T-helper 1 cell (primary cell): ENCODE data around the gene PTPN14.
"Not testable (repeated sequence)": the region's sequence is repeated elsewhere in the genome, so short reads cannot be mapped to it uniquely, and the experiment has no call there.

Experiments used
- DNase-seq, 5 donors: peaks; one replicate each; pipeline ENCODE4 v3.0.0-alpha.2; 2012 to 2020

The PTPN14 gene

DNA sequence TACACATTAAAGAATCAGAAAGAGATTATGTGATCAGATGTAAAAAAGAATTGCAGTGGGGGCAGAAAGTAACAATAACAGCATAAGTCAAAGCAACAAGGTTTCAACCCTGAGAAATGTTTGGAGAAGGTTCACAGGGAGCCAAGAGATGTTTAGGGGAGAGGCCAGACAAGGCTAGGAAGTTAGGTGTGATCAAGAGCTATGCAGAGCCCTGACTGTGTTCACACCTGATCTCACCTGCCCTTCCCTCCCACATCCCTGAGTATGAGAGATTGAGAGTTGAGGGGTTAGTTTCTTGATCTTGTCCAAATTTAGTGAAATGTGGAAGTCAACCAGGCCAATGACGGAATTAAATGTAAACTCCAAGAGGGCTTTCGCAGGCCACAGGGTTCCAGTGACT lies 10.2 kb downstream of the PTPN14 start:
- no peak for DNase-seq

DNA sequence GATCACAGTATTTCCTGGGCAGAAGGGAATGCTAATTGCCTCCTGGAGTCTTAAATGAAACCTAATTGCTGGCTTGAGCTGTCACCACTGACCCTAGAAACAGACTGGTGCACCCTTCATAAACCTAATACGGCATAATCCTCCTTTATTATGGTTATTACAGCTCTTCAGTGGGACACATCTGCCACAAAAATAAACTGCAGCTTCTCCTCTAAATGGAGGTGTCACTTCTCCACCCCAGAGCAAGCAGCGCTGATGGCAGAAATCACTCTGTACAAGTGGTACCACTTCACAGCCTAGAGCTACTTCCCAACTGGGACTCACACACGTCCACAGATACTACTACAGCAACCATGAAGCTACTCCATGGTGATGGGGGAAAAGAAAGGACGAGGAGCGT lies 11.1 kb downstream of the PTPN14 start:
- no peak for DNase-seq

DNA sequence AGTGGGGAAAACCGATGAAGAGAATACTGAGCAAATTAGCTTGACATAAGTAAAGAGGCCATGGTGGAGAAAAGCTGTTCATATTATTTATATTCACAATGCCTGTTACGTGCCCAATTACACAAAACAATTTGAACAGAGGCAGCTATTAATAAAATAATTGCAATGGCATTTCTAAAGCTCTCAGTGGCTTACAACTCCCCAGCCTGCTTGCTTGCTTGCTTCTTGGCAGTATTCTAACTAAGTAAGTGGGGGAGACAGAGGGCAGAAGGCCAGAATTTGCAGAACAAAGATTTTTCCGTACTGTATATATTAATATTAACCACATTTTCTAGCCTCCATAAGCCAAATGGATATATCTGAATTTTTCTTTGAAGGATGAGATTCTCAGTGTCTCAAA lies 12.9 kb downstream of the PTPN14 start:
- no peak for DNase-seq

DNA sequence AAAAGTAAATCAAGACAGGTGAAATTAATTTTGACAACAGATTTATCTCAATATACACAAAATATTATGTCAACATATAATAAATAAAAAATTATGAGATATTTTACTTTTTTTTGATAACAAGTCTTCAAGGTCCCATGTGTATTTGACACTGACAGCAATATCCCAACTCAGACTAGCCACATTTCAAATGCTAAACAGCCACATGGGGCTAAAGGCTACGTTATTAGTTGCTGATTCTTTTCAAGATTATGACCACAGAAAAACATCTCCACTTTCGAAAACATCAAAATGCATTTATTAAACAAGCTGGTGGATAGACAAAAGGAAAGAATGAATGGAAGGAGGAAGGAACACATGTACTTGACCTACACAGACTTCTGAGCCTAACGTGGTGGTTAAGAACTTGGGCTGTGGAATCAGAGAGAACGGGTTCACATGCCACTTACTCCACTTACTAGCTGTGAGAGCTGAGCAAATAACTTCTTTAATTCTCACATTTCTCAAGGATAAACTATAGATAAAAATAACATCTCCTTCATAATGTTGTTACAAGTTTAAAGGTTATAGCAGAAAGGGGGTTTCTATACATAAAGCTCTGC lies 13.4 kb downstream of the PTPN14 start:
- DNase-seq: no peak

DNA sequence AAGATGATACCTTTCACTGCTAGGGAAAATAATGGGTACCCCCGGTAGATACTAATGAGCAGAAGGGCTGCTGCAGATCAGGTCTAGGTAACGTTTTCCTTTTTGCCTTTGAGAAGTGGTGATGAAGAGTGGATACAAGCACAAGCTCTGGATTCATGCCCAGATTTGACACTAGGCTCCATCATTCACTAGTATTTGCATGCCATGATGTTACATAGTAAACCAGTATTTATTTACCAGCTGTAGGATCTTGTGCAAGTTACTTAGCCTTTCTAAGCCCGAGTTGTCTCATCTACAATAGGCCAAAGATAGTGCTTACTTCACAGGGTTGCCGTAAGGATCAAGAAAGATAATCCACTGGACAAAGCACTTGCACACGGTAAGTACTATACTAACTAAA lies 14.2 kb downstream of the PTPN14 start:
- no peak for DNase-seq

DNA sequence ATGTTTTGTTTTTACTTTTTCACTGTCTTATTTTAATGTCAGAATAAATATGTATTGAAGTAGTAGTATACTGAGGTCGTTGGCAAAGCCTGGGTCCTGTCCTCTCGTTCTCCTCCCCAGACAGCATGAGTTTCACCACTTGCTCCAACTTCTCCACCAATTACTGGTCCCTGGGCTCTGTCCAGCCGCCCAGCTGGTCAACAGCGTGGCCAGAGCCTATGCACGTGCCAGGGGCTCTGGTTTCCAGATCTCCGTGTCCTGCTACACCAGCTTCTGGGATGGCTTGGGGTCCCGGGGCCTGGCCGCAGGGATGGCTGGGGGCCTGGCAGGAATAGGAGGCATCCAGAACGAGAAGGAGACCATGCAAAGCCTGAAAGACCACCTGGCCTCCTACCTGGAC lies 19.3 kb downstream of the PTPN14 start:
- DNase-seq: no peak

DNA sequence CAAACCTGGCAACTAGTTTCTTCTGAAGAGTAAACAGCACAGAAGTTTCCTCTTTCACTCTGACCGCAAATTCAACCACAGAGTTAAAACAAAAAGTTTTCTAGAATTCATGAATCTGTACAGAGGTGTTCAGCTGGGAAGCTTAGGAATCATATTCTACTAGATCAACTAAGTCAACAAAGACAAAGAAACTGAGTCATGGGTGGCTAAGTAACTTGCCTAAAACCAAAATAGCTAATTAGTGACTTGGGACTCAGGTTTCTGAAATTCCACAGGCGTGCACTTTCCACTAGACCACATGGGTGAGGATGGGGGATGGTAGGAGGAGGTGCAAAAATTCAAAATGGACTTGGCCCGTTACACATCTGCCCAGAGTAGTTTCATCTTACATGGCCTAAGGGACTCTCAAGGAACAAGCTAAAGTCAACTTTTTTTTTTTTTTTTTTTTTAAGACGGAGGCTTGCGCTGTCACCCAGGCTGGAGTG lies 25.8 kb downstream of the PTPN14 start:
- DNase-seq: no peak

DNA sequence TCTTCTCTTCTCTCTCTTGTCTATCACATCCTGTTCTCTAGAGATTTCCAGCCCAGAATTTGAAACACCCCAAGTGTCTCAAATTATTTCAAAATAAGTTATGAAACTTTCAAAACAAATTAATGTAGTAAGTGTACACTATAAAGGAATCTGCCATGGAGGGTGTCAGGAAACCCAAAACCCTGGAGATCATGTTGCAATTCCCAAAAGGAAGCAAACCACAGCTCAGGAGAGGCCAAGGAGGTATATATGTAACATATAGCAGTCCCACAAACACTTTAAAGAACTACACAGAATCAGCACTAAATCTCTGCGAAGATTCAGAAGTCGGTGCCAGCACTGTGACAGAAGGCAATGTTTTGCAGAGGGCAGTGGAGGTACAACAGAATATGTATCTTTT lies 26.6 kb downstream of the PTPN14 start:
- no peak for DNase-seq

DNA sequence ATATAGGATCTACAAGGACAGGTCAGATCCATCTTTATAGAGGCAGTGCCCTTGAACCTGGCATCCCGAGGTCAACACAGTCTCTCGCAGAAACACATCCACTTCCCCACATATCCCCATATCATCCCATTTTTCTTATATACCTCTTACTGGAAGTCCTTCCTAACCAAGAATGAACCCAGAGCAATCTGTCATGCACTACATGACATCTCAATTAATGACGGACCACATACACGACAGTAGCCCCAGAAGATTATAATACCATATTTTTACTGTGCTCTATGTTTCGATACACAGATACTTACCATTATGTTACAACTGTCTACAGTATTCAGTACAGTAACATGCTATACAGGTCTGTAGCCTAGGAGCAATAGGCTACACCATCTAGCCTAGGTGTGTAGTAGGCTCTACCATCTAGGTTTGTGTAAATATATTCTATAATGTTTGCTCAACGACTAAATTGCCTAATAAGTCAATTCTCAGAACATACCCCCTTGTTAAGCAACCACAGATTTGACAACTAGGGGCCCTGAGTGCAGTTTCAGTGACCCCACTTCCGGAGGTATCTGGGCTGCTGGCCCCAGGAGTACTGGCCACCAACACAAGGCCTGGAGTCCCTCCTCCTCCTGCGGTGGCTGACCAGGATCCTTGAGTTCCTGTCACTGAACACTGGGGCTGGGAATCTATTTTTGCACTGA lies 28.1 kb downstream of the PTPN14 start:
- no peak for DNase-seq

DNA sequence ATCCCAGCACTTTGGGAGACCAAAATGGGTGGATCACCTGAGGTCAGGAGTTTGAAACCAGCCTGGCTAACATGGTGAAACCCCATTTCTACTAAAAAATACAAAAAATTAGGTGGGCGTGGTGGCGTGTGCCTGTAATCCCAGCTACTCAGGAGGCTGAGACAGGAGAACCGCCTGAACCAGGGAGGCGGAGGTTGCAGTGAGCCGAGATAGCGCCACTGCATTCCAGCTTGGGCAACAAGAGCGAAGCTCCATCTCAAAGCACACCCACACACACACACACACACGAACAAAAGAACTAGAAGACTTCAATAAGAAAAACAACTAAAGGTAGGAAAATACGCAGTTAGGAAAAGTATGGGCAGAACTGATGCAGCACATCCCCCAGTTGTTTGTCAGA lies 29.9 kb downstream of the PTPN14 start:
- DNase-seq: not testable (repeated sequence)

DNA sequence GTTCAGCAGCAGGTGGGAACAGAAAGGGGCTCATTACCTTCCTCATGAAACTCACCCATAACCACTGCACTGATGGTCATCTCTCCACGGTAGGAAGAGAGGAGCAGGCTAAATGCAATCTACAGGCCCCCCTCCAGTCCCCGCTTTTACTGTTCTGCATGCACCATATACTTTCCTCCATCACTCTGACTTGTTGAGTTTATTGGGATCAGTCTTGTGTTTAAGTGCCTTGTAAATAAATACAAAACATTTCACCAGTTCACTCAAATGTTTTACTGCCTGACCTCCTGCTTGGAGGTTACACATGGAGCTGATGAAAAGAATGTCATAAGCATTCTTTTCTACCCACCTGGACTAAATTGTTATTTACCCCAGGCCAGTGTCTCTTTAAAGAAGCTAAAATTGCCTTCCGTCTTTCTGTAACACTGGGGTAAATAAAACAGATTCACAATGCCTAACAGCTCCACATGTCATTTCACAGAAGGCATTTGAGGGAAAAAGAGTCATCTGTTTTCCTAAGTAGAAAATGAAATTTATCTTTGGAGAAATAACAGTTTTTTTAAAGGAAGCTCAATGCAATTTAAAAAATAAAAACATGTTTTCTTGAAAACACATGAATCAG lies 30.7 kb downstream of the PTPN14 start:
- DNase-seq: no peak

DNA sequence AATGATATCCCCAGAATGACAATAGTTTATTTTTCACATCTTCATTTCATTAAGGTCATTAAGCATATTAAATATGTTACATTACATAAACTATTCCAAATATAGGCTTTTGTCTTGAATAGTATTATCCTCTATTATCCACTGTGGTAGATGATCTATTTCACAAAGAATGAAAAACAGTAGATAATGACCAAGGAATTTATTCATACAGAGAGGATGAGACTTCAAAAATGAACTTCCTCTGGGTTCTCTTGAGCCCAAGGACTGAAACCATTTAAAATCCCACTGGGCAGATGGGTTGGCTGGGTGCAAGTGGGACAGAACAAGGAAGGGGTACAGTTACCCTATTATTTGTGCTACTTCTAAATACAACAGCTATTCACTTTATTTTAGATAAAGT lies 33.0 kb downstream of the PTPN14 start:
- no peak for DNase-seq

DNA sequence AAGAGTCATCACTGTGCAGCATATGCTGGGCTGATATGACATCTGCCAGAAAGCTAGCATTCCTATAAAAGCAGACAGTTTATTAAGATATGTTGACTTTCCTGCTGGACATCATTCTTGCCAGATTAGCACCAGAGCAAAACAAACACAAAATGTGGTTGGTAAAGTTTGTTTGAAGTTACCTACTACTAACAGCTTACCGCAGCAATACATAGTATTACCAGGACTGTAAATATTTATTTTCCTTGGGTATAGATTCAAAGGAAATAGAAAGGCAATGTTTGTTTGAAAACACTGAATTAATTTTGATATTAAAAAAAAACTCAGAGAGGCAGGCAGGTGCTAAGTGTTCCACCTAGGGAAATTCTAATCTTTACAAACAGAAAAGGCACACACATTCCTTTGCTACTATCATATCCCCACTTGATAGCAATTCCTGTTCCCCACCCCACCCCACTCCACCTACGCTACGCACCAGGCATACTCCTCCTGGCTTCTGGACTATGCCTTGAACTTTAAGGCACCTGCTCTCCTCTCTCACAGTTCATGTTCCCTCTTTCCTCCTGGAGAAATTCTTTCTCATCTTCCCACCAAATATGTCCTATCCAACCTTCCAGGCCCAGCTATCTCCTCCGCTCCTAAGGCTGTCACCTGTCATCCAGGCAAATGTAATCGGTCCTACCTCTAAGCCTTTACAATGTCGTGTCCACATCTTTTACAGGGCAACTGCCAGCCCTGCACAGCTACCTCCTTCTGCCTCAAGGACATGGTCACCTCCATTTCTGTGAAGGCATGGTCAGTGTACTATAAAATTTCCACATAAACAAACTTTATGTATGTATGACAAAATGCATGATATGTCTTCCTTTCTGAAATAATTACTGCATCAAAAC lies 34.7 kb downstream of the PTPN14 start:
- DNase-seq: no peak

DNA sequence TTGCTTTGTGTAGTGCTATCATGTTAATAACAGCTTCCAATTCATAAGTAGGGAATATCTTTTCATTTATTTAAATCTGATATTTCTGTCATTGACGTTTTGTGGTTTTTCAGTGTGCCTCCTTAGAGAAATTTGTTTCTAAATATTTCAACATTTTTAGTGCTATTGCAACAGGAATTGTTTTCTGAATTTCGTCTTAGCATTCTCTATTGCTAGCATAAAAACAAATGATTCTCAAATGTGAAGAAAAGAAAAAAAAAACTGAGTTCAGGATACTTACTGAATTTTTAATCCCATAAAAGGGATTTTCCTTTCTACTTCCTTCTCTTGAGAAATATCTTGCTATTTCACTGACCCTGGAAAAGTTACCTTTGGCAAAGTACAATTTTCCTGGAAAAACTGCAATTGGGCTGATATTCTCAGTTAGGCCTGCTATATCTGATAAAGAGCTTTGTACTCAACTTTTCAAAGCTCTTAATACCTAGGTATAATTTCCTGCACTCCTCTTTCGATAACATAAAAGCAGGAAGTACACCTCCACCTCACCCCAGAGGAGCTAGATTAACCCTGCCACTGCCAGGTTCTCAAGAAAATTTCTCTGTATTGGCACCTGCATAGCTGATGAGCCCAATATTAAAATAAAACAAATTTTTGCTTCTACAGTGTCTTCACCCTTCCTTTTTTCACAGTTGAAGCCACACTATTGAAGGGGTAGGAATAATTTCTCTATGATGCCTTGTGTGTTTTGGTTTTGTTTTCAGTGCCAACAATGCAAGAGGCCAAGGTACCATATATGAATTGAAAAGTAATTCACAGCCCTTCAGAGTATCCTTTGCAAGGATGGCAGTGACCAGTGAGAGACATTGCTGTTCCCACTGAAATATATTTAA lies 35.6 kb downstream of the PTPN14 start:
- DNase-seq: no peak

DNA sequence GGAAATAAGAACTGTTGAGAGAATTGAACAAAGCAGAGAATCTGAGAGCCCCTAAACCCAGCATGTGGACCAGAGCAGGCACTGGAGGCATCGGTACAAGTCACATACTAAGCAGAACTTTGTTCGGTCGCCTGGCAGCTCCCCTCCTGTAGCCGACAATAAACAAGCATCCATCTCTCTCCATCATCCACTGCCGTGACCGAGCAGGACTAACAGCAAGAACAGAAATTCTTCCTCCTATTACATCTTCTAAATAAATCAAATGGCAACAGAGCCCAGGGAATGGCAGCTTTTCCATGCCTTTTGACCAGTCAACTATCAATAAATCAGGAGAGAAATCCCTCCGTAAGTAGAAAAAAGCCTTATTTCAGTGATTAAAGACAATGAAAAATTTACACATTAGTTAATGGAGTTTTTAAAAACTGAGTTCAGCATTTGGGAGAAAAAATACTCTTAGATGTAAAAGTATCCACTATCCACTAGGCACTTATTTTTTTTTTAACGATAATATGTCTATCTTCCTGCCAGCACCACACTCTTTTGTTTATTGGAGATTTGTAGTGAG lies 36.5 kb downstream of the PTPN14 start:
- DNase-seq: no peak

DNA sequence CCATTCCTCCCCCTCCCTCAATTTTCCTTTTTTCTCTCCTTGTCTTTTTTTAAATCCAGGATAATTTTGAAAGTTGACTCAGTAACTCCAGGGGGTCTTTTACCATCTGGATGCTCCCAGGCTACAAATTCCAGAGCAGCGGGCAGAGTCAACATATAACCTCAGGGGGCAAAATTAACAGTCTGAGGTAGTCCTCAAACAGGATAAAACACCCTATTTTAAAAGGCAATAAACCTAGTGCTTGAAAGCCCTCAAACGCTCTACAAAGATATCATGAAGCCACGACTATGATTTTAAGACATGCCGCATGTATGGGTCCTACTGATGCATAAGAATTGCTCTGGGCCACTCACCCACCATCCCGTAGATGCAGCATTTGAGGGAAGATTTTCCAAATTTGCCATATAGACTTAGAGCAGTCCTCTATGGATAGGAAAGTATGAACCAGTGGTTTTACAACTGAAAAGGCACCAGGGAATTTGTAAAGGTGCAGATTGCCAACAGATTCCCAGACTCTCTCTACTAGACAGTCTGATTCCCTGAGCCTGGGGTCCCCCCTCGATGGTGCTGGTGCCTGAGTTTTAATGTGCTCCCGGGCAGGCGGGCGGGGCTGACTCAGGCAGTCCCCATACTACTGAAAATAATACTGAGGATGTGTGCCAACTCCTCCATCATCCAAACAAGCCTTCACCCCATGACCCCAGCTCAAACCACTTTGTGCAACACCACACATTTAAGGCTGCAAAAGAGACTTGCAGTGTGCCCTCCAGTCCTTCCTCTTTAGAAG lies 37.2 kb downstream of the PTPN14 start:
- DNase-seq: no peak

DNA sequence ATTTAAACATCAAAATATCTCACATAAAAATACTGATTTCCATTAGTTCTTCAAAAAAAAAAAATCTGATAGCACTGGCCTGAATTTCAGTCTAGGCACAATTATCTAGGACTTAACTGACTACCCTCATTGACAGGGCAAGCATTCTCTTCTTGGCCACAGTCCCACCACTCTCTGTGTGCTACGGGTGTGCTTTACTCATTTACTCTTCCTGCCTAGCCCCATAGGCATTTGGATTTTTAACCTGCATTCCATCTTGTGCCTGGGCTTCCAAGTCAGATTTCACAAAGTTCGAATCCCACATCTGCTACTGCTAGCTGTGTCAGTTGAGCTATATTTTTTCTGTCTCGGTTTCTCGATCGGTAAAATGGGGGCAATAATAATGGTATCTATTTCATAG lies 38.0 kb downstream of the PTPN14 start:
- DNase-seq: no peak

DNA sequence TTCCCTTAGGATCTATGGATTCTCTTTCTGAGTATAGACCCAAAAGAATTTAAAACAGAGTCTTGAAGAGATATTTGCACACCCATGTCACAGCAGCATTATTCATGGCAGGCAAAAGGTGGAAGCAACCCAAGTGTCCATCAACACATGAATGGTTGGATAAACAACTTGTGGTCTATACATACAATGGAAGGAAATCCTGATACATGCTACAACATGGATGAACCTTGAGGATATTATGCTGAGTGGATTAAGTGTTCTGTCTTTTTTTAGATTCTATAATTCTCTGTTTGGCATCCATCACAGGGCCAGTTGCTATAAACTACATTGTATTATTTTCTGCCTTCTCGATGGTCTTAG lies 39.8 kb downstream of the PTPN14 start:
- DNase-seq: no peak

DNA sequence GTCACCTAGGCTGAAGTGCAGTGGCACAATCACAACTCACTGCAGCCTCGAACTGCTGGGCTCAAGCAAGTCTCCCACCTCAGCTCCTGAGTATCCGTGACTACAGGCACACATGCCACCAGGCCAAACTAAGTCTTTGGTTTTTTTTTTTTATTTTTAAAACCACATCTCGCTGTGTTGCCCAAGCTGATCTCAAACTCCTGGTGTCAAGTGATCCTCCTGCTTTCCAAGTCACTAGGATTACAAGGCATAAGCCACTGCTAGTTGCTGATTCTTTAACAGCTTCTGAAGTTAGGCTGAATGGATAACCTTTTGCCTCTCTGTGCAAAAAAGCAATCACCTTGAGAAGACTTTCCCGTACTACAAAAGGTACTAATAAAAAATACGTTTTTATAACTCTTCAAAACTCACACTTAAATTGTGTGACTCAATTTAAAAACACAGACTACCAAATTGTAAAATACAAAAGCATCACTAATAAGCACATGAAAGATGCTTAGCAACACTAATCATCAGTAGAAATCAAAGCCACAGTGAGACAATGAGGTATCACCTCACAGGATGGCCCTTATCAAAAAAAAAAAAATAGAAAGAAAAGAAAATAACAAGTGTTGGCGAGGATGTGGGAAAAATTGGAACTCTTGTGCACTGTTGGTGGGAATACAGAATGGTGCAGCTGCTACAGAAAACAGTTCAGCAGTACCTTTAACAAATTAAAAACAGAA lies 40.3 kb downstream of the PTPN14 start:
- DNase-seq: no peak

DNA sequence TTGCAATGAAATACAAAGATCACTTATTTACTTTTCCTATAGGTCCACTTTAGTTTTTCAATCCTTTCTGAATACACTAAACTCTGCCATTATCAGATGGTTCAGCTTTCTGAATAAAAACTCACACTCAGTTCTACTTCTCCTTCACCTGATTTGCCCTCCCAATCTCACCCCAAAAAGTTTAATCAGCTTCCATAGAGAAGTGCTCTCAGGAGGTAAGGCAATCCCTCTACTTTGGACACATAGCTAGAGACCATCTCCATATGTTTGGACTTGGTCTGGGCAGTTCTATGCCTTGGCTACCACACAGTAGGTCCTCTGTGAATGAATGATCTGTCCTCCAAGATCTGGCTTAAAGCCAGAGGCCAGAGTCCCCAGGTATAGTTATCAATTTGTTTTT lies 40.9 kb downstream of the PTPN14 start:
- DNase-seq: no peak
